ENCODE data around the gene RNF144A. TPM values are rescaled to one million over a fixed set of nuclear protein-coding genes. Genes with fewer than 3 reads are reported as not detected.

The RNF144A gene
- polyA plus RNA-seq, 3 donors = 0.30 to 0.68 (median 0.48) TPM

DNA sequence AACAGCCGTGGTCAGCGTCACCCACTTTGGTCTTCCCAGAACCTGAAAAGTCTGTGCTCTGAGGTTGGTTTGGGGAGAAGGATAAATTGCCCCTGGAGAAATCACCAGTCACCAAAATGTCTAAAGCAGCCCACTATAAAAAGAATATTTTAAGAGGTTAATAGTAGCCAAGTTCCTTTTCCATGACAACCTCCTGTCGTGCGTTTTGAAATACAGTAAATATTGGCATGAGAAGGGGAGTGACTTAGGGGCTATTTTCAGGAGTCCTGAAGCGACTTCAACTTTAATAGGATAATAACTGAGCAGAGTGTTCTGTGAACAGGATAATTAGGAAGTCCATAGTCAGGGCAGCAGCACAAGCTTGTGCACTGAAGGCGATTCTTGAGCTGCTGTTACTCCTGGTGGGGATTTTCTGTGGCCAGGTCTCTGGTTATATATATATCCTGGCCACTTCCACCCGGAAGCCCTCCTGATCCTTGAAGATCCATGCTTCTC is 49.3 kb downstream of the RNF144A start:
- H3K9me3 Mint-ChIP-seq = peaks cover 0 to 7% (median 0%) of the 10 kb centered on the region in 7 donors
- peaks cover 7 to 8% of the 10 kb centered on the region in 2 donors for H3K36me3 Mint-ChIP-seq

DNA sequence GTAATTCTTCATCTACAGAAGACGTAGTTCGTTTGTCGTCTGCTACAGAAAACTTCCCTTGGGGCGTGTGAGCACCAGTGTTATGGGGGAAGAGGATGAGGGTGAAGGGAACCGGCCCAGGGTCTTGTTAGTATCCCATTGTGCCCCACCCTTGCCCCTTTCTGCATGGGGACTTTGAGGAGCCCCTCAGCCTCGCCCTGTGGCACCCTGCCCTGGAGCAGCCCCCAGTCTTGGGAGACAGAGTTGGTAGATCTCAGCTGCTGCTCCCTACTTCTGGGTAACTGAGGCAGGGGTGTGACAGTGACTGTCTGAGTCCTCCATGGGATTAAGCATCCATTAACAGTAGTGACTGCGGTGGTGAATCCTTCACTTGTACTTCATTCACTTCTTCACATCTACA is 50.1 kb downstream of the RNF144A start:
- H3K27ac Mint-ChIP-seq = no peak overlapping the region
- no peaks in the 10 kb centered on the region for H3K27me3 ChIP-seq (ENCODE audit: control insufficient read depth in 2 of 2, insufficient read depth in 2 of 2, low read length in 2 of 2)
- no peaks in the 10 kb centered on the region for H3K9me3 ChIP-seq (replicated peaks in 1 of 2; ENCODE audit: control insufficient read depth in 1 of 2, insufficient read depth in 1 of 2, low read length in 2 of 2)
- no peak overlapping the region for H2AFZ ChIP-seq (ENCODE audit: insufficient read depth, low read depth, low read length, poor library complexity, severe bottlenecking)
- no peak overlapping the region for H3K27ac ChIP-seq (ENCODE audit: low read depth in 1 of 2, low read length in 2 of 2)
- no peak overlapping the region for H3K9ac ChIP-seq (ENCODE audit: insufficient read depth, low read length, poor library complexity, severe bottlenecking)
- no peaks in the 10 kb centered on the region for H3K4me1 Mint-ChIP-seq
- DNase-seq = no peak
- no peaks in the 10 kb centered on the region for H4K20me1 ChIP-seq (ENCODE audit: insufficient read depth, low read length)
- H3K4me1 ChIP-seq (ENCODE audit: control insufficient read depth in 1 of 2, insufficient read depth in 2 of 2, low read length in 2 of 2) = no peaks in the 10 kb centered on the region
- H3K4me3 ChIP-seq (replicated peaks in 1 of 3; ENCODE audit: low read depth in 2 of 3, low read length in 3 of 3) = no peak overlapping the region
- H3K79me2 ChIP-seq (ENCODE audit: insufficient read depth, low read length) = no peaks in the 10 kb centered on the region
- H3K36me3 ChIP-seq (replicated peaks in 1 of 2; ENCODE audit: control insufficient read depth in 1 of 2, insufficient read depth in 2 of 2, low read length in 2 of 2) = no peaks in the 10 kb centered on the region
- intact Hi-C loops (cut with micrococcal nuclease) = no loop called here
- peaks cover 0 to 2% (median 0%) of the 10 kb centered on the region in 3 donors for H3K27me3 Mint-ChIP-seq (ENCODE audit: low read depth in 3 of 3)
- H3K4me3 Mint-ChIP-seq = no peak overlapping the region
- TF ChIP-seq, protein P1, sequence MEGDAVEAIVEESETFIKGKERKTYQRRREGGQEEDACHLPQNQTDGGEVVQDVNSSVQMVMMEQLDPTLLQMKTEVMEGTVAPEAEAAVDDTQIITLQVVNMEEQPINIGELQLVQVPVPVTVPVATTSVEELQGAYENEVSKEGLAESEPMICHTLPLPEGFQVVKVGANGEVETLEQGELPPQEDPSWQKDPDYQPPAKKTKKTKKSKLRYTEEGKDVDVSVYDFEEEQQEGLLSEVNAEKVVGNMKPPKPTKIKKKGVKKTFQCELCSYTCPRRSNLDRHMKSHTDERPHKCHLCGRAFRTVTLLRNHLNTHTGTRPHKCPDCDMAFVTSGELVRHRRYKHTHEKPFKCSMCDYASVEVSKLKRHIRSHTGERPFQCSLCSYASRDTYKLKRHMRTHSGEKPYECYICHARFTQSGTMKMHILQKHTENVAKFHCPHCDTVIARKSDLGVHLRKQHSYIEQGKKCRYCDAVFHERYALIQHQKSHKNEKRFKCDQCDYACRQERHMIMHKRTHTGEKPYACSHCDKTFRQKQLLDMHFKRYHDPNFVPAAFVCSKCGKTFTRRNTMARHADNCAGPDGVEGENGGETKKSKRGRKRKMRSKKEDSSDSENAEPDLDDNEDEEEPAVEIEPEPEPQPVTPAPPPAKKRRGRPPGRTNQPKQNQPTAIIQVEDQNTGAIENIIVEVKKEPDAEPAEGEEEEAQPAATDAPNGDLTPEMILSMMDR (IDR thresholded peaks at IDR 0.05) = no peak
- WGBS (ENCODE audit: insufficient coverage) = 96% methylated on average over 6 of the region's 7 CpGs
- peaks cover 0 to 7% (median 0%) of the 10 kb centered on the region in 7 donors for H3K9me3 Mint-ChIP-seq
- no peak overlapping the region for H3K4me2 ChIP-seq (replicated peaks; ENCODE audit: extremely low read depth, low read length, poor library complexity, severe bottlenecking)
- peaks cover 7 to 8% of the 10 kb centered on the region in 2 donors for H3K36me3 Mint-ChIP-seq

More for the DNA sequence above, 49.3 kb downstream of the RNF144A start:
- Histone ChIP-seq H3K4me1 (ENCODE audit: control insufficient read depth in 1 of 2, insufficient read depth in 2 of 2, low read length in 2 of 2) (no peaks in the 10 kb centered on the region), H3K9me3 (replicated peaks in 1 of 2; ENCODE audit: control insufficient read depth in 1 of 2, insufficient read depth in 1 of 2, low read length in 2 of 2) (no peaks in the 10 kb centered on the region), H3K4me2 (replicated peaks; ENCODE audit: extremely low read depth, low read length, poor library complexity, severe bottlenecking) (no peak overlapping the region), H3K36me3 (replicated peaks in 1 of 2; ENCODE audit: control insufficient read depth in 1 of 2, insufficient read depth in 2 of 2, low read length in 2 of 2) (no peaks in the 10 kb centered on the region), H3K9ac (ENCODE audit: insufficient read depth, low read length, poor library complexity, severe bottlenecking) (no peak overlapping the region), H4K20me1 (ENCODE audit: insufficient read depth, low read length) (no peaks in the 10 kb centered on the region), H3K27me3 (ENCODE audit: control insufficient read depth in 2 of 2, insufficient read depth in 2 of 2, low read length in 2 of 2) (no peaks in the 10 kb centered on the region), H2AFZ (ENCODE audit: insufficient read depth, low read depth, low read length, poor library complexity, severe bottlenecking) (no peak overlapping the region), H3K27ac (ENCODE audit: low read depth in 1 of 2, low read length in 2 of 2) (no peak overlapping the region), H3K79me2 (ENCODE audit: insufficient read depth, low read length) (no peaks in the 10 kb centered on the region), H3K4me3 (replicated peaks in 1 of 3; ENCODE audit: low read depth in 2 of 3, low read length in 3 of 3) (no peak overlapping the region)
- no peaks in the 10 kb centered on the region for H3K4me1 Mint-ChIP-seq
- no peak overlapping the region for H3K27ac Mint-ChIP-seq
- TF ChIP-seq, protein P1 (IDR thresholded peaks at IDR 0.05) = no peak
- 100% methylated on average over 1 of the region's 7 CpGs for WGBS (ENCODE audit: insufficient coverage)
- no peaks in the 10 kb centered on the region for H3K27me3 Mint-ChIP-seq (ENCODE audit: low read depth in 3 of 3)
- intact Hi-C loops (cut with micrococcal nuclease) = no loop called here
- no peak overlapping the region for H3K4me3 Mint-ChIP-seq
- DNase-seq = no peak

Data from CD14-positive monocyte (primary cell).